Fibroblast of mammary gland (primary cell): Measurements from ENCODE around the gene ING1.
"Not testable (repeated sequence)": the region's sequence is repeated elsewhere in the genome, so short reads cannot be mapped to it uniquely, and the experiment has no call there.

ENCODE experiments used
- DNase-seq: peaks from one replicate; pipeline ENCODE4 v3.0.0-alpha.2; 2010; ENCODE audit warnings: low read depth
- H3K4me3 ChIP-seq: 2 replicates; pipeline ENCODE4 v1.5.1; 2011; ENCODE audit warnings: low read depth, mild to moderate bottlenecking, low read length, moderate library complexity; ENCODE audit not compliant: control insufficient read depth
- TF ChIP-seq, protein P1 (sequence below): conservative IDR thresholded peaks from 2 replicates; pipeline ENCODE4 v1.5.1; 2011; ENCODE audit warnings: low read depth, low read length, inconsistent platforms; ENCODE audit not compliant: control insufficient read depth, insufficient read depth

Gene ING1

DNA sequence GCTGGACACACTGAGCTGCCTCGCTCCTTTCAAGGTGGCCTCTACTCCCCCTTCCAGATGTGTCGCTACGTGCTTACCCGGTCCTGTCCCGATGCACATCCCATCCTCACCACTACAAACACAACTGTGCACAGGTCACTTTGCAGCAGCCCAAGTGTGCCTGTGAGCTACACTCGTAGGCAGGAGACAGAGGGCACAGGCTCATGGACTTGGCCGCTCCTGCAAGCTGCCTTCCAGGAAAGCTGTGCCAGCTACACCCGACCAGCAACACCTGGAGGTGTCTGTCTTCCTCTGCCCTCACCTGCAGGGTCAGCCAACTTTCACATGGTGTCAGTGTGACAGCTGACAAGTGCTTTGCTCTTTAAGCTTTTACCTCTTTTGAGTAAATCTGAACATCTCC lies 23.0 kb upstream of the ING1 start:
- no peak overlapping the region for H3K4me3 ChIP-seq
- DNase-seq = no peak
- TF ChIP-seq, protein P1, sequence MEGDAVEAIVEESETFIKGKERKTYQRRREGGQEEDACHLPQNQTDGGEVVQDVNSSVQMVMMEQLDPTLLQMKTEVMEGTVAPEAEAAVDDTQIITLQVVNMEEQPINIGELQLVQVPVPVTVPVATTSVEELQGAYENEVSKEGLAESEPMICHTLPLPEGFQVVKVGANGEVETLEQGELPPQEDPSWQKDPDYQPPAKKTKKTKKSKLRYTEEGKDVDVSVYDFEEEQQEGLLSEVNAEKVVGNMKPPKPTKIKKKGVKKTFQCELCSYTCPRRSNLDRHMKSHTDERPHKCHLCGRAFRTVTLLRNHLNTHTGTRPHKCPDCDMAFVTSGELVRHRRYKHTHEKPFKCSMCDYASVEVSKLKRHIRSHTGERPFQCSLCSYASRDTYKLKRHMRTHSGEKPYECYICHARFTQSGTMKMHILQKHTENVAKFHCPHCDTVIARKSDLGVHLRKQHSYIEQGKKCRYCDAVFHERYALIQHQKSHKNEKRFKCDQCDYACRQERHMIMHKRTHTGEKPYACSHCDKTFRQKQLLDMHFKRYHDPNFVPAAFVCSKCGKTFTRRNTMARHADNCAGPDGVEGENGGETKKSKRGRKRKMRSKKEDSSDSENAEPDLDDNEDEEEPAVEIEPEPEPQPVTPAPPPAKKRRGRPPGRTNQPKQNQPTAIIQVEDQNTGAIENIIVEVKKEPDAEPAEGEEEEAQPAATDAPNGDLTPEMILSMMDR = no peak

DNA sequence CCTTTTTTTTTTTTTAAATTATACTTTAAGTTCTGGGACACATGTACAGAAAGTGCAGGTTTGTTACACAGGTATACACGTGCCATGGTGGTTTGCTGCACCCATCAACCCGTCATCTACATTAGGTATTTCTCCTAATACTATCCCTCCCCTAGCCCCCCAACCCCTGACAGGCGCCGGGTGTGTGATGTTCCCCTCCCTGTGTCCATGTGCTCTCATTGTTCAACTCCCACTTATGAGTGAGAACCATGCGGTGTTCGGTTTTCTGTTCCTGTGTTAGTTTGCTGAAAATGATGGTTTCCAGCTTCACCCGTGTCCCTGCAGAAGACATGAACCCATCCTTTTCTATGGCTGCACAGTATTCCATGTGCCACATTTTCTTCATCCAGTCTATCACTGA lies 17.7 kb upstream of the ING1 start:
- not testable (repeated sequence) for H3K4me3 ChIP-seq, DNase-seq

DNA sequence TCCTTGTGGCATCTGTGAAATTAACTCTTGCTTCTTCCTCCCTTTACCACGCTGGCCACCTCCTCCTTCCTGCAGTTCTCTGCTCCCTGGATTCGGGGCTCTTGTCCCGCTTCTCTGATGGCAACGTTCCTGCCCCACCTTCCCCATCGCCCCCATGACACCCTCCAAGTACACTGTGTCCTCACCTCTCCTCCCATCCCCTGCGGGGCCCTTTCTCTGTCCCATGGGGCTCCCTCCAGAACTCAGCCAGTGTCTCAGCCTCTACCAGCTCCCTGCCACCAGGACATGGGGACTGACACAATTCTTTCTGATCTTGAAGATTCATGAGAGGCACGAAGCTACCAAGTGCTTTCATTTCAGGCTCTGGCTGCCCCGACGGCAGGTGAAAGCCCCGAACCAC lies 16.7 kb upstream of the ING1 start:
- H3K4me3 ChIP-seq = no peak overlapping the region
- no peak for DNase-seq
- TF ChIP-seq, protein P1 = no peak

DNA sequence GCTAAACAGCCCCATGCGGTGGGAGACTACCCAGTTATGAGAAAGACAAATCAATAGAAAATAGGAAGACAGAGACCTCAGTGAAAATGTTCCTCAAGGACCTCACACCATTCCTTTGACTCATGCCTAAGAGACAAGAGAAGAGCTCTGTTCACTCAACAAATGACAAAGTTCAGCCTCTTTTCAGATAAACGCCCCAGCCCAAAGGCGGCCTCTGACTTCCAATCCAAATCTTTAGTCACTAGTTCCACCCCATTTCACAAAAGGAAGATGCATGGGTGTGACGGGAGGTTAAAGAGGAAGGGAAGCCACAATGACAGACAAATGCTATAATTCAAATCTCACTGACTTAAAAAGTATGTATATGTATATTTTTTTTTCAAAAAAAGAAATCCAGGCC lies 15.7 kb upstream of the ING1 start:
- no peak for DNase-seq
- TF ChIP-seq, protein P1 = no peak

DNA sequence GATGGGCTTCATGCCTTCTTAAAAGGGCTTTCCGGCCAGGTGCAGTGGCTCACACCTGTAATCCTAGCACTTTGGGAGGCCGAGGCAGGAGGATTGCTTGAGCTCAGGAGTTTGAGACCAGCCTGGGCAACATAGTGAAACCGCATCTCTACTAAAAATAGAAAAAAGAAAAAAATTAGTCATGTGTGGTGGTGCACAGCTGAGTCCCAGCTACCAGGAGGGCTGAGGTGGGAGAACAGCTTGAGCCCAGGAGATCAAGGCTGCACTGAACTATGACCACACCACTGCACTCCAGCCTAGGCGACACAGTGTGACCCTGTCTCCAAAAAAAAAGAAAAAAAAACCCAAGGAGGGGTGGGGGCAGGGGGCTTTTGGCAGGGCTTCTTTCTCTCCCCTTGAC lies 14.8 kb upstream of the ING1 start:
- no peak for DNase-seq
- TF ChIP-seq, protein P1 = no peak
- no peak overlapping the region for H3K4me3 ChIP-seq

More for the DNA sequence above, 15.7 kb upstream of the ING1 start:
- H3K4me3 ChIP-seq = no peak overlapping the region

DNA sequence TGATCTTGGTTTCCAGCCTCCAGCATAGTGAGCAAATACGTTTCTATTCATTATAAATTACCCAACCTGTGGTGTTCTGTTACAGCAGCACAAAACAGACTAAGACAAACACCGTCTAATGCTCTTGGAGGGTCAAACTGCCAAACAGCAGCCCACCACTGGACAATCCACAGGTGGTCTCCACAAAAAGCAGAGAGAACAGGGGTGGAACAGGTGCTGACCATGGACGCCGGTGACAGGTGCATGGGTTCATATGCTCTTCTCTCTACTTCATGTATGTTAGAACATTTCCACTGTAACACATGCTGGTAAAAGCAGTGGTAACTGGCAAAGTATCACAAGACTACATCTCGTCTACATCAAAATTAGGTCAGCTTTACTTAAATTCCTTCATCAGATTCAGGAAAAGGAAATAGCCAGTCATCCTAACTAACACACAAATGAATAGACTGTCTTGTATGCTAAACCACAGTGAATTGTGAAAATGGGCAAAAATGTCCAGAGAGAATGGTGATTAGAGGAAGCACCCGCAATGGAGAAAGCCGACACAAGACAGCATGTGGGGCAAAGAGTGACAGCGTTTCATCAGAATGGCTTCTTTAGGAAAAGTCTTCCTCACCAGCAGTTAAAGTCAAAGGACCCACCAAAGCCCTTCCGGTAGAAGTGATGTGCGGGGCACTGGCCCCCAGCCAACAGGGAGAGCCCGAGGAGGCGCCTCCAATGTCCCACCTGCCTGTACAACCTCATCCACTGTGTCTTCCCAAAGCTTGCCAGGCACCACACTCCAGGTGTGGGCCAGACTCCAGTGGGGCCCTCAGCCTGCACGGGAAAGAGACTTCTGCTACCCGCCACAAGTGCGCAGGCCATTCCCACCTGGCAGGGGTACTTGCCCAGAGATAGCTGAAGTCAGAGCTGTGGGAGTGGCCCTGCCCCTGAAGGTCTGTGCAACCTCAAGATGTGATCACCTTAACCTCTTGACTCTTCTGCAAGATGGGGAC lies 14.1 kb upstream of the ING1 start:
- no peak overlapping the region for H3K4me3 ChIP-seq
- no peak for DNase-seq
- TF ChIP-seq, protein P1 = no peak

DNA sequence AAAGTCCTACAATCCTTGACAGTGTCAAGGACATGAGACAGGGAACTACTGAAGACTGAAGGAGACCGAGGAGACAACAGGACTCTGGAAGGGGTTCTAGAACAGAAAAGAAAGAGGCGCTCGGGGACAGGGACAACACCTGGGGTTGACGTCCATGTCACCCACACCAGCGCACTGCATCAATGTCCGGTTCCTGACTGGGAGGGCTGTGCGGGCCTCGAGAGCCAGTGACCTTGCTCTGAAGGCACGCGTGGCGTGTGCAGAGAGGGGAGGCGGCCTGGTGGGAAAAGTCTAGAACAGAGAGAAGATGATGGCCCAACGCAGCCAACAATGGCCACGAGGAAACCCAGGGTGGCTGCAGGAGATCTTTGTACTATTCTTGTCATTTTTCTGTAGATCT lies 13.3 kb upstream of the ING1 start:
- H3K4me3 ChIP-seq = no peak overlapping the region
- DNase-seq = no peak
- TF ChIP-seq, protein P1 = no peak
